GM18861 (cell line): ENCODE data around the gene CSTF2.

Source experiments
- ATAC-seq: cut with Tn5 transposase; IDR thresholded peaks from one replicate; pipeline ENCODE4 v1.9.1; 2021; ENCODE audit not compliant: unreplicated experiment

CSTF2 gene

GRCh38 chrX:100870527-100870926 lies 50.3 kb downstream of the CSTF2 start:
- no peak for ATAC-seq

- no peak for ATAC-seq
Observed at GRCh38 chrX:100871594-100872560, 51.7 kb downstream of the CSTF2 start.

DNA sequence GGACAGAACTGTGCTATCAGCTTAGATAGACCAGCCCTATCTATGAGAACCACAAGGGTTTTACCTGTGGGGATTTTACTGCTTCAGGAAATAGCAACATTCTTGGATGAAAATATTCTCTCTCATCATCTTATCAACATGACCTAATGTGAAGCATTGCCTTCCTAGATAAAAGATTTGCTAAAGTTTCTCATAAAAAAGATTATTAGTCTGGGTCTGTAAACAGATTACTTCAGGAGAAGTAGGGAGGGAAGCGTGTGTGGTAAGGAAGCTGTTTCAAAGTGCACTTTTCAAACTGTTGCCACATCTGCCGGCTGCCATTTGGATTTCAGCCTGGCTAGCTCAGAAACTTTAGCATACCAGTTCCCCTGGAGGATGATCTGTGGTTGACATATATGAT lies 54.1 kb downstream of the CSTF2 start, which contains the start of gene NOX1:
TSS of gene NOX1 (minus strand) at position 35 of the 400 bp plus-strand sequence. CDS start 220 bp downstream, outside the sequence.
- ATAC-seq = no peak

- ATAC-seq = no peak
Observed at GRCh38 chrX:100880368-100880767, 60.2 kb downstream of the CSTF2 start.

DNA sequence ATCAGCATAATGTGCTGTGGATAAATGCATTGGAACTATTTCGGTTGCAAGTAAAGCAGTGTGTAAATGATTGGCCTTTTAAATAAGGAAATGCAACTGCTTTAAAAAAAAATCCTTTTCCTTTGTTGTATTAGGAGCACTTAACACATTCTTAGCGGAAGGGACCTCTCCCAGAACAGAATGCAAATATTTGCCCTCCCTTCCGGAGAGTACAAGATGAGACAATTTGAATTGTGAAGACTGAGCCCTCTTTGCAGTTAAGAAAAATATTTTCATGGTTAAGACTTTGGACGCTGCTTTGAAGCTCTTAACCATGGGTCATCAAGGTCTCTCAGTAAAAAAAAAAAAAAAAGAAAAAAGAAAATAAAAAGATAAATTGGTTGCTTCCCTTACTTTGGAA lies 63.5 kb downstream of the CSTF2 start:
- no peak for ATAC-seq
